Neural cell (in vitro differentiated cells): ENCODE data around the gene C4BPA.

Experiments
- CTCF ChIP-seq: fragments of 450-650 bp; IDR thresholded peaks from 2 replicates; pipeline ENCODE4 v1.5.1; 2014; ENCODE audit warnings: antibody characterized with exemption, mild to moderate bottlenecking, moderate library complexity; ENCODE audit not compliant: poor library complexity, severe bottlenecking
- EZH2 ChIP-seq: fragments of 200-600, 300-800 bp; shearing (Covaris generic), sonication (generic); IDR thresholded peaks from 2 replicates; pipeline ENCODE4 v1.6.1; 2014; ENCODE audit warnings: antibody characterized with exemption, low read length, borderline replicate concordance, mild to moderate bottlenecking; ENCODE audit not compliant: insufficient read depth, poor library complexity, severe bottlenecking

DNA sequence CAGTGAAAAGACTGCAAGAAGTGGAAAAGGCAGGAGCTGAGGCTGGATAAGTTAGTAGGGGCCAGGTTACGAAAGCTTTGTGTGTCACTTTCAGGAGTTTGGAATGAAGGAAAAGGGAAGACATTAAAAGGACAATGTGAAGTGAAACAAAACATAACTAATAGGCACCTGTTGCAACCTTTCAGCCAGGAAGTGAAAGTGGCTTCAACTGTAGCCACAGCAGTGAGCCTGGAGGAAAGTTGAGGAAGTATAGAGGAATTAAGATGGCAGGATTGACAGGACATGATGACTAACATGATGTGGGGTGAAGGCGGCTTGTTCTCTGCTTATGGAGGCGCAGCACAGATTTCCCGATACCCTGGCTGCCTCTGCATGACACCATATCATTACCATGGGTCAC lies 68.9 kb downstream of the C4BPA start:
- TF ChIP-seq CTCF (no peak), EZH2 (no peak)
